SK-N-SH treated with all-trans-retinoic acid at 6 μM for 48 hours (cell line): ENCODE measurements around the gene CADM2.

Experiments
- BACH2 ChIP-seq: fragments of 250-450 bp; sonication (Bioruptor Pico); IDR thresholded peaks from 2 replicates; pipeline ENCODE4 v1.9.0; 2021; ENCODE audit warnings: mild to moderate bottlenecking, borderline replicate concordance
- PATZ1 ChIP-seq: fragments of 250-450 bp; sonication (Bioruptor Pico); IDR thresholded peaks from 2 replicates; pipeline ENCODE4 v1.8.0; 2020; ENCODE audit warnings: mild to moderate bottlenecking, moderate library complexity, borderline replicate concordance
- SNAI2 ChIP-seq: fragments of 250-450 bp; sonication (Bioruptor Pico); IDR thresholded peaks from 2 replicates; pipeline ENCODE4 v1.5.0; 2020; ENCODE audit warnings: mild to moderate bottlenecking, moderate library complexity
- ZFP3 ChIP-seq: fragments of 250-450 bp; sonication (Bioruptor Pico); IDR thresholded peaks from 2 replicates; pipeline ENCODE4 v1.5.0; 2020; ENCODE audit warnings: mild to moderate bottlenecking, moderate library complexity

- TF ChIP-seq ZFP3 (CRISPR knock-in tag) (no peak), SNAI2 (no peak), PATZ1 (no peak), BACH2 (CRISPR knock-in tag) (no peak)
These were observed 71.3 kb downstream of the CADM2 start for GRCh38 chr3:85030052-85030451.
